IMR-90 (cell line): Measurements from ENCODE around the gene LSM14B. TPM values are rescaled to one million over a fixed set of nuclear protein-coding genes. Genes with fewer than 3 reads are reported as not detected.
A peak's percentile ranks its signal among the peaks of the same experiment; 100 is the strongest.

ENCODE experiments used
- ATAC-seq: fragments of 200-7000 bp; cut with Tn5 transposase; 2 replicates; pipeline ENCODE4 v1.9.1; 2020; ENCODE audit warnings: low read depth, mild to moderate bottlenecking, moderate library complexity
- BruUV-seq: library from RNA; stranded (reverse); fragments of 400-500 nt; replicated peaks from 2 replicates; lab custom pipeline; 2021; lab: Mats Ljungman, UMichigan
- CTCF ChIA-PET: fragments of 300-600 bp; formaldehyde crosslinking; extraction: SDS; loops from one replicate; lab custom pipeline; 2021; ENCODE audit warnings: antibody characterized with exemption; lab: Yijun Ruan, JAX
- POLR2A ChIA-PET: fragments of 300-600 bp; sonication (Branson Sonifier 250); formaldehyde crosslinking; loops from one replicate; lab custom pipeline; 2022; ENCODE audit warnings: antibody characterized with exemption; ENCODE audit not compliant: unreplicated experiment; lab: Charles Lee
- DNase-seq: peaks from one replicate; pipeline ENCODE4 v3.0.0; 2013
- H2AFZ ChIP-seq: replicated peaks from 2 replicates; pipeline ENCODE3; 2013; ENCODE audit warnings: low read length, mild to moderate bottlenecking; ENCODE audit not compliant: poor library complexity
- H2AK5ac ChIP-seq: 2 replicates; pipeline ENCODE4 v1.6.1; 2013; ENCODE audit warnings: low read depth, low read length, inconsistent platforms
- H2AK9ac ChIP-seq: replicated peaks from 2 replicates; pipeline ENCODE3; 2013; ENCODE audit warnings: mild to moderate bottlenecking, low read depth, low read length, moderate library complexity; ENCODE audit not compliant: poor library complexity
- H2BK120ac ChIP-seq: 2 replicates; pipeline ENCODE4 v1.6.1; 2013; ENCODE audit warnings: low read depth, low read length, inconsistent platforms
- H2BK15ac ChIP-seq: 3 replicates; pipeline ENCODE4 v1.6.1; 2013; ENCODE audit warnings: low read depth, low read length, inconsistent platforms
- H2BK20ac ChIP-seq: 2 replicates; pipeline ENCODE4 v1.6.1; 2013; ENCODE audit warnings: low read depth, mild to moderate bottlenecking, inconsistent platforms, low read length, moderate library complexity
- H2BK5ac ChIP-seq: 2 replicates; pipeline ENCODE4 v1.6.1; 2013; ENCODE audit warnings: mild to moderate bottlenecking, low read depth, low read length, inconsistent platforms; ENCODE audit not compliant: poor library complexity, severe bottlenecking
- H3K14ac ChIP-seq: replicated peaks from 2 replicates; pipeline ENCODE4 v1.6.1; 2013; ENCODE audit warnings: low read depth, low read length, inconsistent platforms
- H3K18ac ChIP-seq: 2 replicates; pipeline ENCODE4 v1.6.1; 2013; ENCODE audit warnings: low read depth, low read length, control low read depth
- H3K23ac ChIP-seq: 2 replicates; pipeline ENCODE4 v1.6.1; 2013; ENCODE audit warnings: low read depth, low read length, inconsistent platforms
- H3K27ac ChIP-seq: 2 replicates; pipeline ENCODE4 v1.5.1; 2013; ENCODE audit warnings: mild to moderate bottlenecking, control low read depth, low read length; ENCODE audit not compliant: insufficient read depth
- H3K27me3 ChIP-seq: 2 replicates; pipeline ENCODE4 v1.6.1; 2013; ENCODE audit warnings: low read length; ENCODE audit not compliant: control insufficient read depth, insufficient read depth
- H3K36me3 ChIP-seq: 2 replicates; pipeline ENCODE4 v1.6.1; 2013; ENCODE audit warnings: low read length, mixed read lengths; ENCODE audit not compliant: control insufficient read depth, insufficient read depth
- H3K4ac ChIP-seq: 2 replicates; pipeline ENCODE4 v1.6.1; 2013; ENCODE audit warnings: low read depth, low read length, inconsistent platforms
- H3K4me1 ChIP-seq: 2 replicates; pipeline ENCODE4 v1.6.1; 2013; ENCODE audit warnings: low read length, mixed read lengths; ENCODE audit not compliant: control insufficient read depth, insufficient read depth
- H3K4me2 ChIP-seq: 2 replicates; pipeline ENCODE4 v1.6.1; 2013; ENCODE audit warnings: low read depth, mild to moderate bottlenecking, control low read depth, low read length, moderate library complexity
- H3K4me3 ChIP-seq: 2 replicates; pipeline ENCODE4 v1.5.1; 2013; ENCODE audit warnings: low read depth, mild to moderate bottlenecking, control low read depth, low read length, moderate library complexity; ENCODE audit not compliant: insufficient read depth
- H3K56ac ChIP-seq: 2 replicates; pipeline ENCODE4 v1.6.1; 2013; ENCODE audit warnings: low read length, inconsistent platforms; ENCODE audit not compliant: insufficient read depth; ENCODE audit errors: extremely low read depth
- H3K79me1 ChIP-seq, 2 experiments: 2 replicates each; pipeline ENCODE4 v1.6.1; 2013; ENCODE audit warnings: low read length in 2 of 2, inconsistent platforms in 1 of 2, low read depth in 1 of 2
- H3K9ac ChIP-seq: 2 replicates; pipeline ENCODE4 v1.6.1; 2013; ENCODE audit warnings: low read depth, low read length, control low read depth
- H3K9me1 ChIP-seq: 2 replicates; pipeline ENCODE4 v1.6.1; 2013; ENCODE audit warnings: low read length, inconsistent platforms; ENCODE audit not compliant: insufficient read depth
- H3K9me3 ChIP-seq: 2 replicates; pipeline ENCODE4 v1.6.1; 2013; ENCODE audit warnings: low read length; ENCODE audit not compliant: control insufficient read depth, insufficient read depth
- H4K20me1 ChIP-seq: 2 replicates; pipeline ENCODE4 v1.6.1; 2013; ENCODE audit warnings: low read length, inconsistent platforms; ENCODE audit not compliant: insufficient read depth
- H4K5ac ChIP-seq: 2 replicates; pipeline ENCODE4 v1.6.1; 2013; ENCODE audit warnings: mild to moderate bottlenecking, low read depth, low read length, control low read depth
- H4K8ac ChIP-seq, 2 experiments: 2 replicates each; pipeline ENCODE4 v1.6.1; 2013; ENCODE audit warnings: low read depth in 2 of 2, low read length in 2 of 2, control low read depth in 1 of 2, inconsistent platforms in 1 of 2
- H4K91ac ChIP-seq: 2 replicates; pipeline ENCODE4 v1.6.1; 2013; ENCODE audit warnings: low read depth, low read length, inconsistent platforms; ENCODE audit not compliant: insufficient read depth
- BHLHE40 ChIP-seq: fragments of 150-350 bp; IDR thresholded peaks from 2 replicates; pipeline ENCODE4 v1.6.1; 2016; ENCODE audit warnings: mild to moderate bottlenecking, low read depth, low read length
- CHD1 ChIP-seq: IDR thresholded peaks from 2 replicates; pipeline ENCODE4 v1.6.1; 2012; ENCODE audit warnings: low read depth, low read length, improper control_type of control experiment
- MAFK ChIP-seq: IDR thresholded peaks from 2 replicates; pipeline ENCODE4 v1.6.1; 2012; ENCODE audit warnings: low read depth, low read length, improper control_type of control experiment
- MAZ ChIP-seq: IDR thresholded peaks from 2 replicates; pipeline ENCODE4 v1.6.1; 2012; ENCODE audit warnings: low read depth, mild to moderate bottlenecking, low read length, improper control_type of control experiment, moderate library complexity, borderline replicate concordance
- NFE2L2 ChIP-seq: fragments of 150-350 bp; IDR thresholded peaks from 2 replicates; pipeline ENCODE4 v1.6.1; 2016; ENCODE audit warnings: low read depth, mild to moderate bottlenecking, low read length
- POLR2A ChIP-seq: IDR thresholded peaks from 2 replicates; pipeline ENCODE4 v1.6.1; 2012; ENCODE audit warnings: mild to moderate bottlenecking, low read depth, low read length
- RAD21 ChIP-seq: IDR thresholded peaks from 2 replicates; pipeline ENCODE4 v1.6.1; 2012; ENCODE audit warnings: low read length, improper control_type of control experiment
- SMC3 ChIP-seq: fragments of 150-350 bp; IDR thresholded peaks from 2 replicates; pipeline ENCODE4 v1.6.1; 2016; ENCODE audit warnings: low read depth, mild to moderate bottlenecking, antibody characterized with exemption, low read length, moderate library complexity
- USF2 ChIP-seq: fragments of 150-350 bp; IDR thresholded peaks from 2 replicates; pipeline ENCODE4 v1.6.1; 2017; ENCODE audit warnings: mild to moderate bottlenecking, antibody characterized with exemption, low read length, low read depth
- WGBS, 2 experiments: methylation state at CpG; one replicate each; pipeline versions ENCODE4 v1.1.5 to v1.1.7; 2013; ENCODE audit warnings: missing lambda C conversion rate in 2 of 2; ENCODE audit not compliant: insufficient read length in 1 of 2; ENCODE audit errors: extremely low coverage in 2 of 2; 5-methylcytosine and 5-hydroxymethylcytosine counted together
- dilution Hi-C: fragments of 300-500 bp; cut with HindIII; formaldehyde crosslinking; loops from one replicate; pipeline ENCODE4 v1.14.3; 2018; ENCODE audit warnings: low sequenced_read_pairs; ENCODE audit not compliant: unreplicated experiment
- in situ Hi-C: fragments of 300-500 bp; cut with MboI; formaldehyde crosslinking; loops from 3 replicates; pipeline ENCODE4 v1.14.3; 2019; ENCODE audit warnings: low sequenced_read_pairs, inconsistent platforms, mixed read lengths
- intact Hi-C: fragments of 100-400 bp; cut with micrococcal nuclease; formaldehyde crosslinking; loops from 2 replicates; pipeline ENCODE4 v1.10.0; 2022
- polyA plus RNA-seq, 3 experiments: library from polyadenylated mRNA; depleted of rRNA; stranded (reverse); fragments of >200 nt; gene quantifications; 2 replicates each; pipeline ENCODE4 v1.2.3, GENCODE V29; 2012; ENCODE audit warnings: low replicate concordance in 1 of 3
- total RNA-seq: library from RNA; depleted of rRNA; stranded (reverse); fragments of >200 nt; gene quantifications from 2 replicates; pipeline ENCODE4 v1.2.3, GENCODE V29; 2012

LSM14B gene
- total and polyA plus RNA-seq, 2 of the 4 experiments (the other 2 are of a cell fraction), result 23.7 to 41.1 TPM

- Histone ChIP-seq H3K9me1 (peaks cover 16% of the 10 kb centered on the region; the same call in 1 of the 2 replicates), H3K27ac (no peak overlapping the region), H4K5ac (no peak overlapping the region), H3K18ac (no peak overlapping the region), H3K14ac (no peak overlapping the region), H3K56ac (no peak overlapping the region), H3K9ac (no peak overlapping the region), H3K79me1 (peaks cover 10 to 80% of the 10 kb centered on the region in 2 experiments), H3K4me2 (no peak overlapping the region), H3K4me1 (peaks cover 7% of the 10 kb centered on the region), H3K23ac (no peak overlapping the region), H3K9me3 (no peaks in the 10 kb centered on the region), H3K36me3 (peaks cover 31% of the 10 kb centered on the region), H2BK120ac (no peak overlapping the region), H2BK5ac (no peak overlapping the region), H2BK15ac (no peak overlapping the region), H4K8ac (no peak overlapping the region), H2AK5ac (no peak overlapping the region), H4K20me1 (peaks cover 70% of the 10 kb centered on the region), H3K4ac (no peak overlapping the region), H2BK20ac (no peak overlapping the region), H2AK9ac (peak overlapping the region; percentile 65), H2AFZ (no peak overlapping the region), H3K4me3 (no peak overlapping the region), H4K91ac (no peak overlapping the region), H3K27me3 (no peaks in the 10 kb centered on the region)
- CTCF ChIA-PET, result no interaction called here
- BruUV-seq, result no TSS peak
- POLR2A ChIA-PET, result no interaction called here
- TF ChIP-seq MAFK, result no peak
- TF ChIP-seq CHD1, result no peak
- TF ChIP-seq NFE2L2, result no peak
- no peak for TF ChIP-seq SMC3
- no peak for TF ChIP-seq MAZ
- no peak for TF ChIP-seq RAD21
- TF ChIP-seq USF2, result no peak
- TF ChIP-seq BHLHE40, result no peak
- no peak for TF ChIP-seq POLR2A
- intact Hi-C loops (no loop called here), in situ Hi-C loops (no loop called here), dilution Hi-C loops (no loop called here)
- DNase-seq, result no peak
- ATAC-seq, result no peak
- WGBS, 2 experiments, result 81% methylated on average over 10 of the region's 25 CpGs; no CpG with 5 or more reads in 1 of the 2 experiments
Measured at GRCh38 chr20:62157387-62158087, 35.3 kb downstream of the LSM14B start.
